GM19099 (cell line): ENCODE data around the gene IFNGR2.
A peak's percentile ranks its signal among the peaks of the same experiment; 100 is the strongest.

Experiments
- POLR2A ChIP-seq: IDR thresholded peaks from 3 replicates; pipeline ENCODE4 v1.6.1; 2011; ENCODE audit warnings: low read depth; ENCODE audit not compliant: insufficient read length; ENCODE audit errors: extremely low read depth

Gene IFNGR2

DNA sequence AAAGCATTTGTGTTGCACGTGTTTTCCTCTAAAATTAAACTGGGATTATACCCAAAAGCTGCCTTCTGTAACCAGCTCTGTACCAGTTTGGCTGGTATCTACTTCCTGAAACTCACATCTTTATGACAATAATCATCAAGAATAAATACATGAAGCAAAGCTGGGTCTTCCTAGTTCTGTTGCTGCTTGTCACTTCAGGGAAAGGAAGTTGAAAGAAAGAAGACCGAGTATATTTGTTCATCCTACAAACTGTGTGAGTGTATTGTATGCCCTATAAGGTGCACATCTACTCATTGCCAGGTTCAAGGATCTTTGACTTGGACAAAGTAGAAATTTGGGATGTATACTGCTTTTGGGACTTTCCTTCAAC, 29.1 kb upstream of the IFNGR2 start:
- TF ChIP-seq POLR2A: no peak

DNA sequence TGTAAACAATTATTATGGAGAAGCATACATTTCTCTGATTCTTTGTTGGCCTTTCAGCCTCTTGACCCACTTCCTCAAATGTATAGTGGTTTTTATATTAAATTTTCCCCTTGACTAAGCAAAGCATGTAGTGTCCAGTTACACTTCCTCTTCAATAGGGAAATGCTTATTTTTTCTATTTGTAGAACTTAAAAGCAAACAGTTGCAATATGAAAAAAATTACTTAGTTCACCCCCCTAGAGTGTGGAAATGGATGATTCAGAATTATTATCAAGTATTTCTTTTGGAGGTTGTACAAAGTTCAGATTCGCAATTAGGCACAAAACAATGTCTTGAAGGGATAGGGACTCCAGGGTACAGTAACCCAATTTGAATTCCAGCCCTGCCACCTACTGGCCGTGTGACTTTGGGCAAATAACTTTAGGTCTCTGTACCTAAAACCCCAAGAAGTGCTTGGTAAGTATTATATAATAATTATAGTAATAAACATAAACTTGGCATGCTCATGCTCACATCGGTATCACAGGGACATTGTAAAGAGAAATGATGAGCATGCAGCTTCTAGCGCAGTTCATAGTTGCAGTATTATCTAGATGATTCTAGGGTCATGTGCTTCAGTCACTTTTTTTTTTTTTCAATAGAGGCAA, 28.6 kb upstream of the IFNGR2 start:
- TF ChIP-seq POLR2A: no peak

DNA sequence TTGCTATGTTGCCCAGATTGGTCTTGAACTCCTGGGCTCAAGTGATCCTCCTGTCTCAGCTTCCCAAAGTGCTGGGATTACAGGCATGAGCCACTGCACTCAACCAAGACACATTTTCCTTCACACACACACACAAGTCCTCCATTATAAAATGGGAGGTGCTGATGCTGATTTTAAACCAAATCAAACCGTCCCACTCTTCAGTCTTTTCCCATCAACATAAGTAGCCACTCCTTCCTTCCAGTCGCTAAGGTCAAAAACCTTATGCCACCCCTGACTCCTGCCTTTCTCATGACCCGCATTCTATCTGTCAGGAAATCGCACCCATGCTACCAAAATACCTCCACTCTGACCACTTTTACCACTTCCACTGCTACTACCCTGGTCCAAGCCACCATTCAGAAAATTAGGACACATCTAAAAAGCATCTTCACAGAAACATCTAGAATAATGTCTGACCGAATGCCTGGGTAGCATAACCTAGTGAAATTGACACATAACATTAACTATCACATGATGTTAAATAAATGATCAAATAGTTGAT, 28.0 kb upstream of the IFNGR2 start:
- no peak for TF ChIP-seq POLR2A

DNA sequence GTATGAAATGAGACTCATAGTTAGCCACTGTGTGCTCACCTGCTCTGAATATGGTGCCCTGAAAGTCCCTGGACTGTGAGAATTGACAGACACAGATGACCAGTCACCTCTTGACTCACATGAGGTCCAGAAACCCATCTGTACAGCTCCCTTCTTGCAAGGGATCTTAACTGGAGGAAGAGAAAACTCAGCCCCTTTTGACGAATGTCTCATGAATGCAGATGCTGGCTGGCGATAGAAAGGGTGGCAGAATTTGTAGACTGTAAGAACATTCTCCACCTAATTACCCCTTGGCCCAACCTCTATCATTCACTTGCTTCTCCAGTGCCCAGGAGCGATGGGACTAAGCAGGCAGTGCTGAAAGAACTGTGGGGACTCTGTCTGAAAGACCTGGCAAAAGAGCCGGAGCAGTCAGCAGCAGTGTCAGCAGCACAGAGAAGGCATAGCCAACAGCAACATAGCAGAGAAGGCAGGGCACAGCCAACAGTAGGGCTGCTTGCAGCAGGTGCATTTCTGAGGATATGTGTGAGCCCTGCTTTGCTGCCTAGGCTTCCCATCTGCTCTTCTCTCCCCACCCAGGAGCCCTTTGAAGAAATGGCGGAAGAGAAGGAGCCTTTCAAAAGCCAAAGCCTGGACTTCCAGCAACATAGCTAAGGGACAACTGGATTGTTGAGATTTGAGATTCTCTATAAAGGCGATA, 25.8 kb upstream of the IFNGR2 start:
- no peak for TF ChIP-seq POLR2A

DNA sequence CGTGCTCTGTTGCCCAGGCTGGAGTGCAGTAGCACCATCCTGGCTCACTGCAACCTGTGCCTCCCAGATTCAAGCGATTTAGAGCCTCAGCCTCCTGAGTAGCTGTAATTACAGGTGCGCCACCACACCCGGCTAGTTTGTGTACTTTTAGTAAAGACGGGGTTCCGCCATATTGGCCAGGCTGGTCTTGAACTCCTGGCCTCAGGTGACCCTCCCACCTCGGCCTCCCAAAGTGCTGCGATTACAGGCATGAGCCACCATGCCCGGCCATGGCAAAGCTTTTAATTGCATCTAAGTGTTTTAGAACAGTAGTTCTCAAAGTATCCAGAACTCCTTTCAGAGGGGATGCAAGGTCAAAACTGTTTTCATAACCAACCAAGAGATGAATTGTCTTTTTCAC, 25.1 kb upstream of the IFNGR2 start:
- TF ChIP-seq POLR2A: no peak

DNA sequence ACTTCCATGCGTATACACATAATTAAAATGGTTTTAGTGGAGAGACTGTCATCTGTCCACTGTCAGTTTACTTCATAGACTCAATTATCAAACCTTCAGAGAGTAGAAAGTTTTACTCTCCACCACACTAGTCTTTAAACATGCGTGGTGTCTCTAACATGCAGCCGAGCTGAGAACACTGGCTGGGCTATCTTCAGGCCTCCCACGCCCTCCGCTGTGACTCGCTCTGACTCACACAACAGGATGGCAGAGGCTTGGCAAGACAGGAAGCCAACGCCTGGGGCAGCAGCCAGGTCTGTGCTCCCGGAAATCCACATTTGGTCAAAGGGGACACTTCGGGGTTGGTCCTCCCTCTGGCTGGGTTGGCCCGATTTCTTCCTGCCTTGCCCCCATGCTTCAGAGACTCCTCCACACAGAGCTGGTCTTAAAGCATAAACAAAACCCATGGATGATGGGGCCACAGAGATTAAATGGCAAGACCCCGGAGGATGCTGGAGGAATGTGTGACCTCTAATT, 22.7 kb upstream of the IFNGR2 start:
- TF ChIP-seq POLR2A: peak; percentile 57

DNA sequence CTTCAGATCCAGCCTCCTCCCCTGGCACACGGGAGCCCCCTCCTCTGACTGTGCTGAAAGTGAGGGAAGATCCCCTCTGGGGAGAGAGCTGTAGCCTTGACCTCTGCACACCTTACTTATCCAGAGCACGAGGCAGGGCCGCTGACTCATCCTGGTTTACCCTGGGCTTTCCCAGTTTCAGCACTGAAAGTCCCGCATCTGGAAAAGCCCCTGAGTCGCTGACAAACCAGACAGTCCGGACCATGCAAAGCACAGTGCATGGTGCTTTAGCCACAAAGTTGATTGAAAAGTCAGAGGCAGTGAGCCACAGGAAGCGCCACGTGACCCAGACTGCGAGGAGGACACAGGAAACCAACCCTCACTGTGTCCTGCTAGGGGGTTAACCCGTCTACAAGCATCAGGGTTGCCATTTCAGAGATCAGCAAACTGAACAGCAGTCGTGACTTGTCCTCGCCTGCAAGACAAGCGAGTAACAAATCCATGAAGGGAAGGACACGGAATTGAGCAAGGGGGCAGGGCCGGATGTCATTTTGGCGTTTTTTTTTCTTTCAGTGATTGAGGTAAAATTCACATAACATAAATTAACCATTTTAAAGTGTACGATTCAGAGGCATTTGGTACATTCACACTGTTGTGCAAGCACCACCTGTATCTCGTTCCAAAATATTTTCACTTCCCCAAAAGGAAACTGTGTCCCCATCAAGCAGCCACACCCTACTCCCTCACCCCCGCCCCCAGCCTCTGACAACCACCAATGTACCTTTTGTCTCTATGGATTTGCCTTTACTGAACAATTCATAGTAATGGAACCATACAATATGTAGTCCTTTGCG, 19.9 kb upstream of the IFNGR2 start:
- TF ChIP-seq POLR2A: no peak

DNA sequence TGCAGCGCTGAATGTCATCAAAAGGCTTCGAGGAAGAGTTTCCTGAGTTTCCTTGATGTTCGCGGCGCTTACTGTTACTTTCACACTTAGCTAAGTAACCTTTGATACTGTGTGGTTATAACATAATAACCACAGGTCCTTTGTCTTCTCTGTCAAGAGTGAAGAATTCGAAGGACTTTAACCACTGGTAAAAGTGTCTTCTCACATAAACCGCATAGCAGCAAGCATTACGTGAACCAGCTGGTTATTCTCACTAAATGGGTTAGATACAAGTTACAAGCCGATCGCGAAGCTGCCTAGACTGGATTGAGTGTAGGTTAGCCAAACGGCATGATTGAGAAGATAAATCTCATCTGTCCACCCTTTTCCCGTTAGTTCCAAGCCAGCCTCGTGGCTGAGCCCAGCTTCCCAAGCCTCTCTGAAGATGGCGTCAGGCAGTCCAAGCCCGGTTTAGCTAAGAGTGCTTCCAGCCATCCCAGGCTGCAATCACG, 18.3 kb upstream of the IFNGR2 start:
- TF ChIP-seq POLR2A: no peak

DNA sequence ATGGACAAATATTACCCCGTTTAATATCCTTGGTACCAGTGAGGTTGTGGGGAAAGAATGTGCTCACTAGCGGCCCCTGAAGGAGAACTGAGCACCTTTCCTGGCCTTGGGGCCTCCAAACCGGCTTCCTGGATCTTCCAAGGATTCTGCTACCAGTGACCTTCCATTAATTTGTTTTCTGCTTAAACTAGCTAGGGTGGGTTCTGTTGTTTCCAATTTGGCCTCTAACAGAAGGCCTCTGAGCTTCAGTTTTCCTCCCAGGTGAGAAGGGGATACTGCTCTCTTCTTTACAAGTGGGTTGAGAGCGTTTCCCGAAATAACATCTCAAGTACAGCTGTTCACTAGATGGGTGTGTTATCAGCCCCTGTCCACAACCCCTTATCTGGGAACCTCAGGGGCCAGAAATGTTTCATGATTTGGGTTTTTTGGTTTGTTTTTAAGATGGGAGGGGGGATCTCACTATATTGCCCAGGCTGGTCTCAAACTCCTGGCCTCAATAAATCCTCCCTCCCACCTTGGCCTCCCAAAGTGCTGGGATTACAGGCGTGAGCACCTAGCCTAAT, 16.9 kb upstream of the IFNGR2 start:
- no peak for TF ChIP-seq POLR2A

DNA sequence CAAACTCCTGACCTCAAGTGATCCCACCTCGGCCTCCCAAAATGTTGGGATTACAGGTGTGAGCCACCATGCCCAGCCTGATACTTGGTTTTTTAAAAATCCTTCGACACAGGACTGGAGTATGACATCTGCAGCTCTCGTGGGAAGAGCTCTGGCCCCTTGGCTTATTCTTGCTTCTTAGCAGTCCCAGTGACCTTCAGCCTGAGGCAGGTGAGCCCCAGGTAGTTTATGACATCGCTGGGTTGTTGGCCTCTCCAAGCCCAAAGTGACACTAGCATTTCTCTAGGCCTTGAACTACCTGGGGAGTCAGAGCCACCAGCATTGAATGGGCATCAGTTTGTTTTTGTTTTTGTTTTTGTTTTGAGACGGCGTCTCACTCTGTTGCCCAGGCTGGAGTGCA, 15.9 kb upstream of the IFNGR2 start:
- no peak for TF ChIP-seq POLR2A

DNA sequence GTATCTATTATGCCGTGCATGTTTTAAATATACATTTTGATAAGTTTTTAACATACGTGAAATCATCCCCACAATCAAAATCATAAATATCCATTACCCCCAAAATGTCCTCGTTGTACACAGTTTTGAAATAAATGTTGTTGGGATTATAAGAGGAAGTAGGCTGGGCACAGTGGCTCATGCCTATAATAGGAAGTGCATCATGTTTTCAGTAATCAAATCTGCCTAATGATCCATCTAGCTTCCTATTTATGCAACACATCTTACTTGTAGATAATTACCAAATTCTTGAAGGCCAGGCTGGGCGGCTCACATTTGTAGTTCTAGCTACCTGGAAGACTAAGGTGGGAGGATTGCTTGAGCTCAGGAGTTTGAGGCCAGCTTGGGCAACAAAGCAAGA, 15.0 kb upstream of the IFNGR2 start:
- no peak for TF ChIP-seq POLR2A

DNA sequence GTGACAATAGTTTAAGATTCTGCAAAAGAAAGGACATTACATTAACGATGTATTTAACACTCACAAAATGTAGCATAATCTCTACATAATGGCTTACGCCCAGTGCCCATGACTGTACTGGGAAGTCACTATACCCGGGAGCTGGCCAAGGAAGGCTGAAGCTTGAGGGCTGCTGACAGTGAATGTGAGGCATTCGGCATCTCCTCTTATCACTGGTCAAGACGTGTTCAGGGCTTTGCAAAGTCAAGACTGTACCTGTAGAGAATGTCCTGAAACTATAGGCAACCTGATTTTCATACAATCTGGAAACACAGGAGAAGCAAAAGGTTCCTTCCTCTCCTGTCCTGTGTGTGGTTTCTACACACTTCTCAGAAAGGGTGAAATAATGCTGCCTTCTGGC, 12.7 kb upstream of the IFNGR2 start:
- TF ChIP-seq POLR2A: no peak

DNA sequence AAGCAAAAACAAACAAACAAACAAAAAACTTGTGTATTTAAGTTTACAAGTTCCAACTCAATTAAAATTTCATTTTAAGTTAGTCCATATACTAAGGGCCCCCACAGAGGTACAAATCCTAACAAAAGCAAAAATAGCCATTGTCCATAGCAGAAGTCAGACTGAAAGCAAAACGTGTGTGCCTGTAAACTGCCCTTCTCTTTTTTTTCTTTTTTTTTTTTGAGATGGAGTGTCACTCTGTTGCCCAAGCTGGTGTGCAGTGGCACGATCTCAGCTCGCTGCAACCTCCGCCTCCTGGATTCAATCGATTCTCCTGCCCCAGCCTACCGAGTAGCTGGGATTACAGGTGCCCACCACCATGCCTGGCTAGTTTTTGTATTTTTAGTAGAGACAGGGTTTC, 11.6 kb upstream of the IFNGR2 start:
- no peak for TF ChIP-seq POLR2A

DNA sequence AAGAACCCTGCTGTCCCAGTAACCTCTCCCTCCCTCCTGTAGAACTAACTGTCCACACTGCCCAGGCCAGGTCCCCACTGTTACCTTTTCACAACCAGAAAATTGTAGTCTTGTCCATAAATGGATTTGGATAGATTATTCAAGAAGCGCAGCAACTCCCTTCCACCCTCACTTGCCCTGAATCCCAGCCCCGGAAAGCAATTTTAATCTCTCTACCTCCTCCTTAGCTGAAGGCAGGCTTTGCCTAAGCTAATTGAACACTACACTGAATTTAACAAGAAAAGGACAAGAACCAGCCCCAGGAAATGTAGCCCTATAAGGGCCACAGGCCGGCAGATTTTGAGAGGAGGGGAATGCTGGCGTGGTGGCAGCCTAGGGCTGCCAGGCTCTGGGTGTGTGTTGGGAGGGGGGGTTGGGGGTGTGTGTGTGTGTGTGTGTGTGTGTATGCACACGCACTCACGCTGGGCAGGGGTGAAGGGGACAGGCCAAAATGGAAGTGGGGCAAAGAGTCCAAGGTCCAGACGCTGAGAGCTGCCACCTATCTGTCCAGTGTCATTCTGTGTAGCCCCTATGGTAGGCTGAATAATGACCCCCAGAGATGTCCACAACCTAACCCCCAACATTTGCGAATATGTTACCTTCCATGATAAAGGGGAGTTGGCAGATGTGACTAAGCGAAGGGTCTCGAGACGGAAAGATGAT, 10.8 kb upstream of the IFNGR2 start:
- no peak for TF ChIP-seq POLR2A
